ENCODE data around the gene ECM2. TPM values are rescaled to one million over a fixed set of nuclear protein-coding genes. Genes with fewer than 3 reads are reported as not detected.

Gene ECM2
- polyA plus RNA-seq, 1 donor: 18.0 TPM

DNA sequence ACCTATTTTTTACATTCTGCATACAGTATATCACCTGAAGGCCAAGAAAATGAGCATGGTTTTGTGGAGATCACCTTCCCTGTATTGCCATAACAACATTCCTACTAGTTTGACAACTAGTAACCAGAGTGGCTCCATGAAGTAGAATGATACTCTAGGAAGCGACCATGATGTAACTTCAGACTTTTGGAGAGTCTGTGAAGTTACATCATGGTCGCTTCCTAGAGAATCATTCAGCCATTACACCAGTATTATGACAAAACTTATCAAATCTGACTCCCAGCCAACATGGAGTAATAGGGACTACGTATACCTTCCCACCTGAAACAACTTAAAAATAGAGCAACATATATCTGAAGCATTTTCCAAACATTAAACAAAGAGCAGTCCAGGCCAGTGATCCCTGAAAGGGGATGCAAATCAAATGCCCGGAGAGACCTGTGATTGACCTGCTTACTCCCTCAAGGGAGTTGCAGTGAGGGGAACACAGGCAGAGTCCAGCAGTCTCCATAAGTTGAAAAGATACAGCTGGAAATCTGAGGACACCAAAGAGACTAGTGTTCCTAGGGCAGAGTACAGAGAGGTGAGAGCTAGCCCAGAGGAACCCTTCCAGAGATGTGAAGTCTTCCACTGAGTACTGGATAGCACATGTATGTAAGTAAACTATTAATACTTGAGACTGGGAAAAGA, 7.8 kb downstream of the ECM2 start:
- peak; percentile 33 for DNase-seq

- no peak for DNase-seq
Measured at GRCh38 chr9:92527291-92527828, 8.4 kb downstream of the ECM2 start.

GRCh38 chr9:92525306-92525705, 10.5 kb downstream of the ECM2 start:
- no peak for DNase-seq

GRCh38 chr9:92524881-92525280, 10.9 kb downstream of the ECM2 start:
- DNase-seq: no peak

DNA sequence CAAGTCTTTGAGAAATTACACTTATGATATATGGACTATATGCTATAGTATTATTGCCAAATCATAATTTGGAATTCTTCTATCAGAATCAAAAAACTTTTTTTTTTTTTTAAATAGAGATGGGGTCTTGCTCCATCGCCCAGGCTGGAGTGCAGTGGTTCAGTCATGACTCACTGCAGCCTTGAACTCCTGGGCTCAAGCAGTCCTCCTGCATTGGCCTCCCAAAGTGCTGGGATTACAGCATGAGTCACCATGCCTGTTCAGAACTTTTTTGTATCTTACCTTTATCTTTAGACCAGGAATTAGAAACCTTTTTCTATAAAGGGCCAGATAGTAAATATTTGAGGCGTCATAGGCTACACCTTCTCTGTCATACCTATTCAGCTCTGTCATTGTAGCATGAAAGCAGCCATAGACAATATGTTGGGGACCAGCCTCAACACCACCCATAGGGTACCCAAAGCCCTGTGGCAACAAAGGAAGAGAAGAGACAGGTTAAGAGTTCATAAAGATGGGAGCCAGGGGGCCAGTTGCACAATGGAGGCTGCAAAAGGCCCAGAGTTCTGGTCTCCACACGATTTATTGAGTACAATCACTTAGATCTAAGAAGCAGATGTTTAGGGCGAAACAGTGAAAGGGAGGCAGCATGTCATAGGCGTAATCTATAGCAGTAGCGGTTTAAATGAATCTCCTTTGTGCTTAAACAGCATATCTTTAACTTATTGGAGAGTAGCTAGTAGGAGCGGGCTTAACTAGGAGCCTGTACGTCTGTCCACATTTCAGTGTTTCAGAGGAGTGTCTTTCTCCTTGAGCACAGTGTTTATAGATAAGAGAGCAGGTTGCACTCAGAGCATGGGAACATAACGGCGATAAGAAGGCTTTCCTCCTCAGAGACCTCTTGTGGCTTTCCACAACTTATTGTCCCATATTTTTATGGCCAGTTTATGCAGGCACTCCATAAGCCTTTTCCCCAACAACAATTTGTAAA, 12.5 kb downstream of the ECM2 start:
- DNase-seq: no peak

DNA sequence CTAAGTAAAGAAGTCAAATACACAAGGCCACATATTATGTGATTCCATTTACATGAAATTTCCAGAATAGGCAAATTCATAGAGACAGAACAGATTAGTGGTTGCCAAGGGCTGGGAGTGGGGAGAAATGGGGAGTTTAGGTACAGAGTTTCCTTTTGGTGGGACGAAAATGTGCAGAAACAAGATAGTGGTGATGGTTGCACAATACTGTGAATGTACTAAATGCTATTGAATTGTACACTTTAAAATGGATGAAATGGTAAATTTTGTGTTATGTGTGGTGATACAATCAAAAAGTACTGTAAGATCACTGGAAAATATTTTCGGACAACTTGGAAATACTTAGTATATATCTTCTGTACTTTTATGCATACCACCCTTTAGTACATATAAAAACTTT, 15.0 kb downstream of the ECM2 start:
- DNase-seq: no peak

DNA sequence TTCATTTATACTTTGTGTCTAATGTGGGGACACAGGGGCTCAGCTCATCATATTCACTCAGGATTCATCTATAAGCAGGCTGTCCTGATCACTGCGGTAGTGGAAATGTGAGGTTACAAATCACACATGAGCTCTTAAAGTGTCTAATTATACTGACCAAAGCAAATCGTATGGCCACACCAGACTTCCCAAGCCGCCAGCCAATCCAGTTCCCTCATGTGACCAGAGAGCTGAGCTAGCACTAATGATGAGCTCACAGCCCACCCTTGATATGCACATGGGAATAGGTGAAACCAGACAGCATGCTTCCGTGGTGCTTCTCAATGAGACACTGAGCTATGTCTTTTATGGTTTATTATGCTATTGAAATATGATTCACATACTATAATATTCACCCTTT, 17.6 kb downstream of the ECM2 start:
- no peak for DNase-seq

DNA sequence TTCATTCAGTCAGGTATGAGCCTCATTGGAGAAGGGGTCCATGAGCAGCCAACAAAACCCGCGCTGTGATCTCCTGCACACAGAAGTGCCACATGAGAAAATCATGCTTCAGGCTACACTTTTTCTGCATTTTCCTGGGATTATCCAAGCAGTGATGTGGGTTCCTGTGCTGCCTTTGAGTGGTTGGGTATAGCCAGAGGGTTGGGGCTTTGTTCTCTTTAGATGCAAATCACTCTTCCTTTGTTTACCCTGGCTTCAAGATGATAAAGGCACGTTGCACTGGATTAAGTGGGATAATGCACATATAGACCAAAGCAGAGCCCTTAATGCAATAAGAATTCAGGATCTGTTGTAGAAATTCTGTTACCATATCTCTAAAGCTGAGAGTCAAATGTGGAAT, 18.7 kb downstream of the ECM2 start:
- no peak for DNase-seq

- DNase-seq: no peak
Measured at GRCh38 chr9:92516521-92516920, 19.3 kb downstream of the ECM2 start.

DNA sequence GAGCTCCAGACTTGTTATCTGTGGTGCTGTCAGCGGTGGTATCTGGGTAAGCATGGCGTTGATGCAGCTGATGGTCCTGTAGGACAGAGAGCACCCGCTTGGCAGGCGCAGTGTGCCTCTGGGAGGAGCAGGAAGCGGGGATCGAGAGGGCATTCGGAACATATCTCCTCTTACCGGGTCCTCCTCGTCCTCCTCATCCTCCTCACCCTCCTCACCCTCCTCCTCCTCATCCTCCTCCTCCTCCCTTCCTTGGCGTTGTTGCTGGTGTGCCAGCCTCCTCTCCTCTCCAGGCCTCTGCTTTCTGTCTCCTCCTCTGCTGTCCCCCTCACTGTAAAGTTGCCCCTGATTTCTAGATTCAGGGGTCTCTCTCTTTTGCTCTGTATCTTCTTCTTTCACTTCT, 21.2 kb downstream of the ECM2 start:
- DNase-seq: no peak

DNA sequence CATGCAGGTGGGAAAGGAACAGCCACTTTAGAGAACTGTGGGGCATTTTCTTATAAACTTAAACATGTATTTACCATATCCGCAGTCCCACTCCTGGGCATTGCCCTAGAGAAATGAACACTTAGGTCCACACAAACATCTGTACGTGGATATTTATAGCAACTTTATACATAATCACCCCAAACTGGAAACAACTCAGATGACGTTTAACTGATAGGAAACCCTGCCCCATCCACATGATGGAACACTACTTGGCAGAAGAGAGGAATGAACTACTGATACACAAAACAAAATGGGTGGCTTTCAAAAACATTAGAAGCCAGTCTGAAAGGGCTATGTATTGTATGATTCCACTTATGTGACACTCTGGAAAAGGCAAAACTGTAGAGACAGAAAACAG, 22.4 kb downstream of the ECM2 start:
- DNase-seq: no peak

GRCh38 chr9:92512622-92513021, 23.2 kb downstream of the ECM2 start:
- DNase-seq: no peak

DNA sequence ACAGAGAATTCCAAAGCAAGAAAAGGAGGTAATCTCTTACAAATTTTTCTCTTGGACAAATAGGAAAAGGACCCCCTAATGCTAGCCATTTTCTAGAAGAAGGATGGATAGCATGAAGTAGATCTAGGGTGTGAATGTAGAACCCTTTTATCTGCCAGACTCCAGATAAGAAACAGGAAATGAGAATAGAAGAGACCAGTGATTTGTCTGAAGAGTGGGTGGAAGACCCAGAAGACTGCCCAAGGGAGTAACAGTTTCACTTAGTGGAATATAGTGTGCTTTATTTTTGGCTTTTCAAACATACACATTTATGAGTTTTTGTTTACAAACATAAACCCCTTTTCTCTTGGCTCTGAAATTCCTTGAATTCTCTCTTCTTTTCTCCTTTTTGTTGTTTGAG, 25.0 kb downstream of the ECM2 start:
- DNase-seq: no peak

DNA sequence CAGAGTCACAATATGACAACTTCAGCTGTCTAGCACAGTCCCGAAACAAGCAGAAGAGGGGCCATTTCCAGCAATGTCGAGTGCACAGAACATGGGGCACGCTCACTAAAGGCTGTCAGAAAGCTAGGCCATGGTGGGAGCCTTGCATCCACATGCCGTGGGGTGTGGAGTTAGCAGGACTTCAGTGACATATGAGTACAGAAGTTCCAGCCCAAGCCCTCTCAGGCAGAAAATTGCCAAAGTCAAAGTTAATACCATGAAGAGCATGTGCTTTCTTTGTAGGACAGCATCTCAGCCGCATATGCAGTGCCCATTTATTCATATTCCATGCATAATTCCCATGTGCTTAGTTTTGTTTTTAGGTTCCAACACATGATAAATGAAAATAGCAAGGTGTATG, 26.7 kb downstream of the ECM2 start:
- no peak for DNase-seq

- peak; percentile 48 for DNase-seq
Measured at GRCh38 chr9:92508018-92508820, 27.6 kb downstream of the ECM2 start.

- no peak for DNase-seq
Measured at GRCh38 chr9:92507496-92507895, 28.3 kb downstream of the ECM2 start.

DNA sequence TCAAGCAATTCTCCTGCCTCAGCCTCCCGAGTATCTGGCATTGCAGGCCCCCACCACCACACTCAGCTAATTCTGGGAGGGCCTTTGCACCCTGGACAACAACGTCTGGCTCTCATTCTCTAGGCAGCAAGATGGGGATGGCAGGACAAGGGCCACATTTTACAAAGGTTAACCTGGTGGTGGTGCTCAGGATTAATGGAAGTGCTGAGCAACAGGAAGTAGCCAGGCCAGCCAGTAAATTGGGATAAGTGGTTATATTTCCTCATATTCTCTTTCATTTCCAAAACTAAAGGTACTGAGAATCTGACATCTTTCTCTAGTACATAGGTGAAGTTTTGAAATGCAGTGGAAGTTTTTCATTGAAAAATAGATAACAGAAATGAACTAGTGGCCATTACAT, 28.8 kb downstream of the ECM2 start:
- DNase-seq: no peak

GRCh38 chr9:92506184-92506857, 29.5 kb downstream of the ECM2 start:
- DNase-seq: peak; percentile 82

DNA sequence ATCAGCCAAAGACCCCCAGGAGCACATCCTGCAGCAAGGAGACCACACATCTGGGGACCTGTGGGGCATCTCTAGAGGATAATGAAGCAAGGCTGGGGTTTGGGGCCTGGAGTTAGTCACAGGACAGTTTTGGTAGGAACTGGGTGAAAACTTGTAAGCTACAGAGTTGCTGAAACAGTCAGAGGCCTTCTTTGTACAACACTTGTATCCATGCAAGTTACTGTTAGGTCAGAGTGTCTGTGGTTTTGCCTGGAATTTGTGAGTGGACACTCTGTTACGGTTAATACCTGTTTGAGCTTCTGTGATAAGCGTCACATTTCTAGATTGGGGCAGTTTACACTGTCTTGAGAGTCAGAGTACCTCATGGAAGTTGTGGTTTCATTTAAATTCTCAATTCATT, 30.9 kb downstream of the ECM2 start:
- no peak for DNase-seq

DNA sequence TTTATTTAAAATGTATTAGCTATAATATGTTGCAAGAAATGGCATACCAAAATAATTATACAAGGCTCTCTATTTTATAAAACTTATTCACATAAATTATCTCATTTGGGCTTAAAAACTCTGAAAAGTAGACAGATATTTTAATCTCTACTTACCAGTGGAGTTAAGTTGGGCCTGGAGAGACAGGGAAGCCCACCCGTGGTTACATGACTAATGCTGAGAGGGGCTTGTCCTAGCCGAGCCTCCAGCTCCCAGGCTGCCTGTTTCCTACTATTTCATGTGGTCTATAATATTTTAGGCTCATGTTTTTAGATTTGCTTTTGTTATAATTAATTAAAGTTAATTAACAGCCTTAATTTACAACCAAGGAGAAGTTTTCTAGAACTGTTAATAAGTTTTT, 32.6 kb downstream of the ECM2 start:
- no peak for DNase-seq

- DNase-seq: peak; percentile 72
Measured at GRCh38 chr9:92501671-92502393, 34.0 kb downstream of the ECM2 start.
